ENCODE data around the gene RNF186.
"Not testable (repeated sequence)": the region's sequence is repeated elsewhere in the genome, so short reads cannot be mapped to it uniquely, and the experiment has no call there.

The RNF186 gene, protein sequence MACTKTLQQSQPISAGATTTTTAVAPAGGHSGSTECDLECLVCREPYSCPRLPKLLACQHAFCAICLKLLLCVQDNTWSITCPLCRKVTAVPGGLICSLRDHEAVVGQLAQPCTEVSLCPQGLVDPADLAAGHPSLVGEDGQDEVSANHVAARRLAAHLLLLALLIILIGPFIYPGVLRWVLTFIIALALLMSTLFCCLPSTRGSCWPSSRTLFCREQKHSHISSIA

DNA sequence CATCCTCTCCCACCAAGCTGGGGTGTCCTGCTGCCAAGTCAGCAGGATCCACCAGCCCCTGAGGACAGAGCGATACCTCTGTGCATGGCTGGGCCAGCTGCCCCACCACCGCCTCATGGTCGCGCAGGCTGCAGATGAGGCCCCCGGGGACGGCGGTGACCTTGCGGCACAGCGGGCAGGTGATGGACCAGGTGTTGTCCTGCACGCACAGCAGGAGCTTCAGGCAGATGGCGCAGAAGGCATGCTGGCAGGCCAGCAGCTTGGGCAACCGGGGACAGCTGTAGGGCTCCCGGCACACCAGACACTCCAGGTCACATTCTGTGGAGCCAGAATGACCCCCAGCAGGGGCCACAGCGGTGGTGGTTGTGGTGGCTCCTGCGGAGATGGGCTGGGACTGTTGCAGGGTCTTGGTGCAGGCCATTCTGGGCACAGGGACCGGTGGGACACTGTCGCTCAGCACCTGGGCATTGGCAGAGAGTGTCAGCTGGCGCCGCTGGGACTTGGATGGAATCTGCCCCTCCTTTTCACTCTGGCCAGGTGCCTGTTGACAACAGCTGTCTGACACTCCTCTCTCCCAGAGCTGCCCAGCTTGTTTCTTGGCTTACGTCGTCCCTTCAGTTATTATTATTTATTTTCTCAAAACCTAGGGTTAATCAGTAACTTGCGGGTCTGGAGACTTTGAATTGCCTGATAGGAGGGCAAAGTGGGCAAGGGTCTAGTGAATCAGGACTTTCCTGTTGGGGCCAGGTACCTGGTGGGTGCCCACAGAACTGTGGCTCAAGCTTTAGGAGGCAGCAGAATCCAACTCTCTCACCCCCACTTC, at the start of gene RNF186:
TSS of gene RNF186 (minus strand) at position 603 of the 823 bp plus-strand sequence. CDS start at position 421, 182 bp downstream.
- DNase-seq: no peak

DNA sequence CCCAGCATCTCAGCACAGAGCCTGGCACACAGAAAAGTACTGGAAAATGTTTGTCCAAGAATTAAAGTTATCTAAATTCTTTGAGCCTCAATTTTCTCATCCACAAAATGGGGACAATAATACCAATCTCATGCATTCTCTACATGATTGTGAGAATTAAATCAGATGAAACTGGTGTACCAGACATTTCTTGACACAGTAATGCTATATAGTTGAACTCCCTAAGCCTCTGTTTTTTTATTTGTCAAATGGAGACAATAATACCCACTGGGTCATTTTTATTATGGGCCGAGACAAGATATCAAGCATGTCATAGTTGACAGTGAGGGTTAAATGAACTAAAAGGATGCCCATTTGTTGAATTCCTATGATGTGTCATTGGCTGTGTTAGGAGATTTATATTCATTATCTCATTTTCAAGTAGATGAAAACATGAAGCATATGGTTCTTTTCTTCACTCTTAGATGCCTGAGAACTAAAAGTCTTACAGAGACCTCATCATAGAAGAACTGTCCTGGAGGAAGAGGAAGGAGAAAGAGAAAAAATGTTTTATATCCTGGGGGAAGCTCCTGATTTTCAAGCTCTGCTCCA, 49.6 kb upstream of the RNF186 start:
- DNase-seq: no peak

DNA sequence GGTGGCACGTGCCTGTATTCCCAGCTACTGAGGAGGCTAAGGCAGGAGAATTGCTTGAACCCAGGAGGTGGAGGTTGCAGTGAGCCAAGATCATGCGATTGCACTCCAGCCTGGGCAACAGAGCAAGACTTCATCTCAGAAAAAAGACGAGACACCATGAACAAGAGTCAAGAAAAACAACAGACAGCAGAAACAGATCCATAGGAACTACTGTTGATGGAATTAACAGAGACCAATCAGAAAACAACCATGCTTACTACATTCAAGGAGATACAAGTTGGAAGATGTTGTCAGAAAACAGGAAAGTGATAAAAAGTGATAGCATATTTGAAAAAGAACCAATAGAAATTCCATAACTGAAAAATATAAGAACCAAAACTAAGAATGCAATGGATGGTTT, 47.9 kb upstream of the RNF186 start:
- DNase-seq: no peak

DNA sequence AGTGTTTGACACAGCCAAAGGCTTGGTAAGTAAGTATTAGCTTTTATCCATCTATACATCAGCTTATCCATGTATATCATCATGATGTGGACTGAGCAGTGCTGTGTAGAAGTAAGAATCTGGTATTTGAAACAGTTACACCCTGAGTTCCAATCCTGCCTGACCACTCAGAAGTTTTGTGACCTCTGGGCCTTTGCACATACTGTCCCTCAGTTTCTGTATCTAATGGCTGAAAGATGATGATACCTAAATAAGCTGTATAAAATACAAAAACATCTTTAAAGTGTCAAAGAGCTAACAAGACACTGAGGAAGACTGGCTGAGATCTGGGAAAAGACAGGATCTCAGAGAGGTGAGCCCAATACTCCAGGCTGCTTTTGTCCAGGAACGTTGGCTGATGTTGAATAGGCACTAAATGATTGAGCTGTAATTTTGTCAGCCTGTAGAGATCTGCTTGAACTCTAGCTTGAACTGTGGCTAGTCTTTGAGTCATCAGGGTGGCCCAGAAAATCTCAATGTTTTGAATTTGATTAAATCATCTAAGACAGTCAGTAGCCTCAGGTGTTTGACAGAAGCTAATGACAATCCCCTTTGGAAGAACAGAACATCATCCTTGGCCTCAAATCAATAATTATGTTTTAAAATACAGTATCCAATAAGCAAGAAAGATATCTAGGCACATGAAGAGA, 46.9 kb upstream of the RNF186 start:
- DNase-seq: no peak

DNA sequence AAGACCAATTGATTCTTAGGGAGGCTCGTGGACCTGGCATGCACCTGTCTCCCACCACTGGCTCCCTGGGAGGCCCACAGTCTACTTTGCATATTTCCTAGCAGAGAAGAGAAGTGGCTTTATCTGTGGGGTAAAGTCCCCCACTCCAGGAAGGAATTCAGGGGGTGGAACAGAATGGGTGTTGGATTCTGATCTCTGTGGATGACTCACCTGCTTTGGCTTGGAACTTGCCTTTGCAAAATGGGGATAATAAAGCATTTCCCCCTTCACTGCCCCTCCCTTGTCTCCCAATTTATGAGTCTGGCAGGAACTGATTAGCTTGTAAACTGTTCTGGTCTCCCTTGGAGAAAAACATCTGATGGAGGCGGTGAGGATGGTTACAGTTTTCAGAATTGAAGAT, 46.0 kb upstream of the RNF186 start:
- DNase-seq: no peak

DNA sequence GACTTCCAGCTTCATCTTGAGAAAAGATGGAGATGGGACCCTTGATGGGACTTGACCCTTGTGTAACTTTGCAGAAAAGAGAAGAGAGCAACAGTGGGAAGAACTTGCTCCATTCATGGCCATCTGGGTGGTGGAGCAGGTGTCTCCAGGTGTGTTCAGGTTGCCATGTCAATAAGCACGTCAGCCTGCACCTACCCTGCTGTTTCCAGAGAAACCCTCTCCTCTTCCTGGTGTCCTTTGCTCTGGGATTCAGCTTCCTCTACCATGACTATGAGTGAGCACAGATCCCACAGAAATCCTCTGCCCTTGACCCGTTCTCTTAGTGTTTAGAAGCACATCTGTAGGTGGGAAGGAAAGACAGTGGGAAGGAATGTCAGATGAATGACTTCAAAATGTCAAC, 45.3 kb upstream of the RNF186 start:
- no peak for DNase-seq

DNA sequence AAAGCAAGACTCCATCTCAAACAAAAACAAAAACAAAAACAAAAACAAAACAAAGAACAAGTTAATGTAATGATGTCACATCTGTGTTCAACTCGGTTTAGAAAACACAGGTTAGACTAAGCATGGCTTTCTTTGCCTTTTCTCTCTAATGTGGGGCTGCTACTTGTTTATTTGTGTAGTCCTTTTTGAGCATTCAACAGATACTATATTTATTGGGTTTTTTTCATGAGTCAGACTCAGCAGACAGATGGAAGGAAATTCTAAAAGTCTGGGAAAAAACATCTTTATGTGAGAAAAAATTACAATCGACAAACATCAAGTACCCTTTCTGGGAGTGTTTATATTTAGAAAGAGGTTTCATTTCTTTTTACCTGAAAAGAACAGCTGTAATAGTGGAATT, 44.8 kb upstream of the RNF186 start:
- DNase-seq: no peak

DNA sequence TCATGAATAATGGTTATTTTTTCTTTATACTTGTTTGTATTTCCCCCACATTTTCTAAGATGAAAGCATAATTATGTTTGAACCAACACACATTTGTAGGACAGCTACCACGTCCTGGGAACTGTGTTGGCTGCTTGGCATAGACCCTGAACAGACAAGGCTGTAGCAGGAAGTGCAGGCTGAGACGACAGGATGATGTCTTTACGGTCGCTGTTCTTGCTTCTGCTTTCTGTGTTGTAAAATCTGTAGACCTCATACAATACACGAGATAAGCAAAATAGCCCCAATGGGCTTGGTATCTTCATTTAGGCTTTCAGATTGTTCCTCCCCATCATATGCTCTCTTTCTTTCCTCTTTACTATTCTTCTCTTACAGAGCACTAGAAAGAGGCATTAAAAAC, 43.8 kb upstream of the RNF186 start:
- no peak for DNase-seq

DNA sequence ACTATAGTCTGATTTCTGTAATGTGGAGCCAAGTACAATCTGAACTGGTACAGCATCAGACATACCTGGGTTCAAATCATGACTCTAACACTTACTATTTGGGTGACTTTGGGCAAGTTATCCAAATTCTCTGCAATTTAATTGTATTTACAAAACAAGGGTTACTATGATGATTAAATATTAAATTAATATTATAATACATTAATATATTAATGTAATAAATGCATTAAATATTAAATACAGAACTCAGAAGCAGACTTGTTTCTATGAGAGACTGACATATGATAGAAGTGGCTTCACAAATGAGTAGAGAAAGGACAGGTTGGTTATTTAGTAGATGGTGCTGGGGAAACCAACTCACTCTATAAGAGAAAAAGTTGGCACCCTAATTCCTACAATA, 39.8 kb upstream of the RNF186 start:
- DNase-seq: no peak

DNA sequence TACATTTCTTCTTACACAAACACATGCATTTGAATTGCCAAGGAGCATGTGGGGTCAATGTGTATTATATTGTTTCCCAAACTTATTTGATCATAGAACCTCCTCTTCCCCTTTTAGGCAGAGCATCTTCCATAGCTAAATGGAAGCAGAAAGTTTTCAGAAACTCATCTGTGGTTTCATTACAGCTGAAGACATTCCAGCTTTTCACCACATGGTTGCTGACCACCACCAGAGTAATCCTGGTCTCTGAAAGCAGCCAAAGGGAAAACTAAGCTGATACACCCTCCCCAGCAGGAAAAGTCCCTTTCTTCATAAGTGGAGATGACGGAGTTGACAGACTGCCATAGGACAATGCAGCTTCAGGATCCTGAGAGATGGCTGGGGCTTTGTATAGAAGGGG, 37.0 kb upstream of the RNF186 start:
- no peak for DNase-seq

DNA sequence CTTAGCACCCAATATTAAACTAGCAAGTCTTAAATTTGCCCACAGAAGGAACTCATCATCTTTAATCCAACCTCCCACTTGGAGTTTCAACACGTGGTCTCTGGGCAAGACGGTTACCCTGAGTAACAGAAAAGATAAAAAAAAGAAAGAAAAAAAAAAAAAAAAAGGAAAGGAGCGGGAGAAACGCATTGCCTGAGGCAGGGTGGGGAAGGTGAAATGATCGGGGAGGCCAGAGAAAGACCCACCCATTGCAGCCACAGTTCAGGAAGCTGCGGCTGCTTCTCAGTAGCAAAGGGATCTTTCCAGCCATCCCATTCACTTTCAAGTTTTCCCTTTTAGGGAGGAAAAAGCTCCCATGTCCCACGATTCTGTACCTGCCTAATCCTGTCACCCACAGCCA, 35.1 kb upstream of the RNF186 start:
- no peak for DNase-seq

DNA sequence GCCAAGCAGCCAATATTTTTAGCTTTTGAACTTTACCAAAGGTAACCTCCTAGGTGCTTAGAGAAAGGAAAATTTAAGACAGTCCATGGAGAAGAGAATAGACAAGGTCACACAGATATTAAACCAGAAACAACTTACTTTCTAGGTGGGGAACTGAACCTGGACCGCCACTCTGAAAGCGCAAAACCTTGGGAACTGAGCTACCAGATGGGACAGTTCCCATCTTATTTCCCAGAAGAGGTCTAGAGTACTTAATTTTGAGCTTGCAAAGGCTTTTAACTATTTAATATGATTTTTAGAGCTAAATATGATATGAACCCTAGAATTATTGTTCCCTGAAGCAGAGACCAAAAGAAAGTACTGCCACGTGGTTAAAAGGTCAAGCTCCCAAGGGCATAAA, 34.2 kb upstream of the RNF186 start:
- not testable (repeated sequence) for DNase-seq

DNA sequence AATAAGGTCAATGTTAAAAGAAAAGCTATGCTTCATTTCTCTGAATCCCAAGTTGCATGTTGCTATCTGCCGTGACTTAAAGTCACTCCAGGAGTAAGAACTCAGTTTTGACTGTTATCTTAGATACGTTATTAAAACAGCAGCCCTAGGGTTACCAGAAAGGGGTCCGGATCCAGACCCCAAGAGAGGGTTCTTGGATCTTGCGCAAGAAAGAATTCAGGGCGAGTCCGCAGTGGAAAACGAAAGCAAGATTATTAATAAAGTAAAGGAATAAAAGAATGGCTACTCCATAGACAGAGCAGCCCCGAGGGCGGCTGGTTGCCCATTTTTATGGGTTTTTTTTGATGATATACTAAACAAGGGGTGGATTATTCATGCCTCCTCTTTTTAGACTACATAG, 32.3 kb upstream of the RNF186 start:
- not testable (repeated sequence) for DNase-seq

DNA sequence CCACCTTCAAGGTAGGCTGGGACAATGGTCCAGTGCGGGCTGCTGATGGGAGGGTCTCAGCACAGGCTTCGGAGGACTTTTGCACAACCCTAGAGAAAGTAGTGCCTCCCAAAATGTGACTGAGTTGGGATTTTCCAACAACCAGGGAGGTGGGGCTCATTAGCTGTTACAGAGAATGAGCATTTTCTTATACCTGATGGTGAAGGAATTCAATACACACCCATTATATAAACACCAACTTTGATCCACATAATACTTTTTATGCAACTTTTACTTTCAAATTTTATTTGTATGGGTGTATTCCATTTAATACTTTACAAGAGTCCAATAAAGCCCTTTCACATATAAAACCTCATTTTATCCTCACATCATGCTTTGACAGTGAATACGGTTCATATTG, 31.3 kb upstream of the RNF186 start:
- DNase-seq: no peak

DNA sequence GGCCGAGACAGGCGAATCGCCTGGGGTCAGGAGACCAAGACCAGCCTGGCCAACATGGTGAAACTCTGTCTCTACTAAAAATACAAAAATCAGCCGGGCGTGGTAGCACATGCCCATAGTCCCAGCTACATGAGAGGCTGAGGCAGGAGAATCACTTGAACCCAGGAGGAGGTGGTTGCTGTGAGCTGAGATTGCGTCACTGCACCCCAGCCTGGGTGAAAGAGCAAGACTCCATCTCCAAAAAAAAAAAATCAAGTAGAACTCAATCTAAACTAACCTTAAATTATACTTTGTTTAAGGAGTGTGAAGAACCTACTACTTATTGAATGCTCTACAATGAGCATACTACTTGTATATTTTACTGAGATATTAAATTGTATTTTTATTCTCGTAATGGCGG, 30.5 kb upstream of the RNF186 start:
- no peak for DNase-seq

DNA sequence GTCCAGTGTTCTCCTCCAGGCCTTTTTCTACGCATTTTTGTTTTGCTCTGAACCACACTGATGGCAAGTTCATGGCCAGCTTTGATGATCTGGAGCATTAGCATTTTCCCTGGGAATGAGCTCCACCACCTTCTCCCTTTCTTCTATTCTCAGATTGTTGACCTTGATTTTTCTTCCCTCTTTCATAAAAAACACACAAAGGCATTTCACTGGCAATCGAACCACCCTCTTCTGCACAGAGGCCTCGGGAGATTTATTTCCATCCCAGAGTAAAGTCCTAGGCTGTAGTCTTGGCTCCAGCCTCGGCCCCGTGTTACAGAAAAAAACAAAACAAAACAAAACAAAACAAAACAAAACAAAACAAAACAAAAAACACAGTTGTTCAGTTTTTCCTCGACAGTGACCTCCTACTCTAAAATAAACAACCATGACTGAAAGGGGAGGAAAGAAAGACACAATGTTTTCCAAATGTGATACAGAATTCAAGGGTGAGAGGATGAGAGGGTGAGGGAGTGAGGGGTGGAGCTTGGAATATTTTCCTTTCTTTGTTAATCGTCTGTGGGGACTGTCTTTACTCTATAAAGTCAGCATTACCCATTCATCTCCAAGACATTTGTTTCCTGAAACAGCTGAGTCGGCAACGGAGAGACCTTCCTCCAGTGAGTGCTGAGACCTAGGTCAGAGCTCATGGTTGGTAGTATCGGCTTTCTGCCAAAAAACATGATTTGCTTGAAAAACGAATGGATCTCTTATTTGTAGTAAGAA, 29.8 kb upstream of the RNF186 start:
- DNase-seq: no peak

DNA sequence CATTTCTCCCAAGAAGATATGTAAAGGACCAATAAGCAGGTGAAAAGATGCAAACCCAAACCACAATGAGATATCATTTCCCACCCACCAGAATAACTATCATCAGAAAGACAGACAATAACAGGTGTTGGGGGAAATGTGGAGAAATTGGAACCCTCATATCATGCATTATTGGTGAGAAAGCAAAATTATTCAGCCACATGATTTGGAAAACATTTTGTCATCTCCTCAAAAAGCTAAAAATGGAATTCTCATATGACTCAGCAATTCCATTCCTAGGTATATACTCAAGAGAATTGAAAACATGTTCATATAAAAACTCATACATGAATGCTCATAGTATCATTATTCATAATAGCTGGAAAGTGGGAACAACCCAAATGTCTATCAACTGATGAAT, 25.1 kb upstream of the RNF186 start:
- no peak for DNase-seq

DNA sequence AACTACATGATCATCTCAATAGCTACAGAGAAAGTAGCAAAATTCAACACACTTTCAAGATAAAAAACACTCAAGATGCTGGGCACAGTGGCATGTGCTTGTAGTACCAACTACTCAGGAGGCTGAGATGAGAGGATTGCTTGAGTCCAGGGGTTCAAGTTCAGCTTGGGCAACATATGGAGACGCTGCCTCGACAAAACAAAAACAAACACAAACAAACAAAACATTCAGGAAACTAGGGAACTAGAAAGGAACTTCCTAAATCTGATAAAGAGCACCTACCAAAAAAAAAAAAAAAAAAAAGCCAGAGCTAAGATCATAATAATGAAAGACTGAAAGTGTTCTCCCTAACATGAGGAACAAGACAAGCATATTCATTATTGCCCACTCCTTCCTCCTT, 22.8 kb upstream of the RNF186 start:
- DNase-seq: no peak

DNA sequence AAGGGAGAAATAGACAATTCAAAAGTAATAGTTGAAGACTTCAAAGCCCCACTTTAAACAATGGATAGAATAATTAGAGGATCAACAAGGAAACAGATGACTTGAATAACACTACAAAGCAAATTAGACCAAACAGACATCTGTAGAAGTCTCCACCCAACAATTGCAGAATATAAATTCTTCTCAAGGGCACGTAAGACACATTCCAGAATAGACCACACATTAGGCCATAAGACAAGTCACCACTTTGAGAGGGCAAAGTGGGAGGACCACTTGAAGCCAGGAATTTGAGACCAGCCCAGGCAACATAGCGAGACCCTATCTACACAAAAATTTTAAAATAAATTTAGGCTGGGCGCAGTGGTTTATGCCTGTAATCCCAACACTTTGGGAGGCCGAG, 20.5 kb upstream of the RNF186 start:
- no peak for DNase-seq

DNA sequence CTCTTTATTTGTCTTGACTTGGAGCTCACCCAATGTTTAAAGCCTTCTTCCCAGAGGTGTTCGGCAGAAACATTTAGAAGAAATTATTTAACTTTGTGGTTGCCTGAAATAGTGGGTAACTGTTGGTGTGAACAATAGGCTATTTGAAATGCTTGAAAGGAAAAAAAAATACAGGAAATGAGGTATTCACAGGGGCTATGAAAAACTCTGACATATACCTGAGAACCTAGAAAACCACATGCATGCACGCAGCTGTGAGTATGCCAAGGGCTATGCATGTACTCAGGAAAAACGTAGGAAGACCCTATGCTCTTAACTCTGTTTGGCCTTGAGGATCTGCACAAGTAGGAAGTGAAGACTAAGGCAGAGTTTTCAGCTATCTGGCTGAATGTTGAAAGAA, 16.4 kb upstream of the RNF186 start:
- no peak for DNase-seq

DNA sequence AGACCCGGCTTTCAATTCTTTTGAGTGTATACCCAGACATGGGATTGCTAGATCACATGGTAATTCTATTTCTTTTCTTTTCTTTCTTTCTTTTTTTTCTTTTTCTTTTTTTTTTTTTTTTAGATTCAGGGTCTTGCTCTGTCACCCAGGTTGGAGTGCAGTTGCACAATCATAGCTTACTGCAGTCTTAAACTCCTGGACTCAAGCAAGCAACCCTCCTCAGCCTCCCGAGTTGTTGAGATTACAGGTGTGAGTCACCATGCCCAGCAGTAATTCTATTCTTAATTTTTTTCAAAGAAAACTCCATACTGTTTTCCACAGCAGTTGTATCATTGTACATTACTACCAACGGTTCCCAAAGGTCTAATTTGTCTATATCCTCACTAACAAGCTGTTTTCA, 13.5 kb upstream of the RNF186 start:
- no peak for DNase-seq

DNA sequence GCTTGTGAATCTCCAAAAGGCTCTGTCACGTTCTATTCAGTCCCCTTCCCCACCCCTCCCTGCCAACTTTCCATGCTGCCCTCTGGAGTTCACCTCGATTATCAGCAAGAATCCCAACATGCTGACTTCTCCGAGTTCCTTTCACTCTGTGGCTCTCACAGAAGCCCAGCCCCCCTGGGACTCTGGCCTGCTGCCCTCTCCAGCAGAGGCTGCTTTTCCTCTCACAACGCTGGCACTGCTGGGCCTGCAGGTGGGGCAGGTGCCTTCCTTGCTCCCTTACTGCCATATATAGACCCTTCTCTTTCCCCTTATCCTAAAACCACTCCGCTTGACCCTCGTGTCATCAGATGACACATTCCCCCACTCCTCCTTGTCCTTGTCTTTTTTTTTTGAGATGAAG, 10.2 kb upstream of the RNF186 start:
- no peak for DNase-seq

DNA sequence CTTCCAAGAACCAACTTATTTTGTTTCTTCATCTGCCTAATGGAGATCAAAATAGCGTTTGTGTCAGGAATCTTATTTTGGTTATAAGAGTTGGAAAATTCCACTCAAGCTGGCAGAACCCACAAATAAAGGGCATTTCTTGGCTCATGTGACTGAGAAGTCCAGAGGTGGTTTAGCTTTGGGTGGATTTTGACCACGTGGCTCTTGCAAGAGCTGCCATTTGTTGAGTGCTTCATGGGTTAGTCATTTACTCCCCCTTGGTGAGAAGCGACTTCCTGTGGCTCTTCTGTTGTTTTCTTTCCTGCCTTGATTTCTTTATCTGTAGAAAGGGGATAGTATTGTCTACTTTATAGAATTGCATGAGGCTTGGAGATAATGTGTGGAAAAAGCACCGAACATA, 9.5 kb upstream of the RNF186 start:
- DNase-seq: no peak
